Upper lobe of right lung (tissue), 1 donor: ENCODE results near the gene TMEM123. TPM values are rescaled to one million over a fixed set of nuclear protein-coding genes. Genes with fewer than 3 reads are reported as not detected.

ENCODE experiments used
- ATAC-seq: fragments of 200-7000 bp; cut with Tn5 transposase; one replicate; pipeline ENCODE4 v1.9.1; 2020; ENCODE audit warnings: mild to moderate bottlenecking, moderate library complexity
- DNase-seq: peaks from one replicate; pipeline ENCODE4 v3.0.0-alpha.2; 2020
- H3K27ac ChIP-seq: fragments of 200-600 bp; one replicate; pipeline ENCODE4 v1.8.0; 2022
- H3K27me3 ChIP-seq: fragments of 200-600 bp; one replicate; pipeline ENCODE4 v1.8.0; 2022; ENCODE audit warnings: mild to moderate bottlenecking
- H3K36me3 ChIP-seq: fragments of 200-600 bp; one replicate; pipeline ENCODE4 v1.8.0; 2022
- H3K4me1 ChIP-seq: fragments of 200-600 bp; one replicate; pipeline ENCODE4 v1.8.0; 2022
- H3K4me3 ChIP-seq: fragments of 200-600 bp; one replicate; pipeline ENCODE4 v1.8.0; 2022; ENCODE audit warnings: mild to moderate bottlenecking
- H3K9me3 ChIP-seq: fragments of 200-600 bp; one replicate; pipeline ENCODE4 v1.8.0; 2022
- intact Hi-C: fragments of 100-400 bp; cut with DNase I; formaldehyde crosslinking; loops from one replicate; pipeline ENCODE4 v1.11.0; 2022
- total RNA-seq: library from RNA; stranded (reverse); fragmentation: NEBNext Ultra II Directional; extraction: Animal tissue kit (Norgen Biotek cat#: 25700); gene quantifications from one replicate; pipeline ENCODE4 v1.2.1, GENCODE V29; 2021
- TF ChIP-seq, protein P1 (sequence below): fragments of 200-600 bp; IDR thresholded peaks from one replicate; pipeline ENCODE4 v1.8.0; 2022; ENCODE audit warnings: antibody characterized with exemption
- donor health status: DM: no; HTN: yes; CAD: no; lungs with severe emphysema.

Gene TMEM123
- total RNA-seq, 1 donor from 2014 or later = 203 TPM

DNA sequence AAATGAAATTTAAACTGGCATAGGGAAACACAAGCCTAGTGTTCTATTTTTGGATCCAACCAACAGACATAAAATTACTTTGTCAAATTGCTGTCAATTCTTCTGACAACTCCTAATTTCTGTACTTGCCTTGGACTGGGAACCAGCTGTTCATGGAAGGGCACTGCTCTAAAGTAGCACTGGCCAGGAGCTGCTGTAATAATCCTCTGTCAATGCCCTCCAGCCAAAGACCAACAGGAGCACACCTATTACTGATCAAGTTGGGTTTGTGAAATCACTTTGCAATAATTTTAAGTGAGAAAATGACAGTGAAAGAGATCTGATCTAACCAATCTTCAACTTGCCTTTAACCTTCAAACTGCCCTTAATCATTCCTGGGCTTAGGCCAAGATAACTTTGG lies 18.9 kb upstream of the TMEM123 start:
- no peak for ATAC-seq
- intact Hi-C loops = no loop called here
- TF ChIP-seq, protein P1, sequence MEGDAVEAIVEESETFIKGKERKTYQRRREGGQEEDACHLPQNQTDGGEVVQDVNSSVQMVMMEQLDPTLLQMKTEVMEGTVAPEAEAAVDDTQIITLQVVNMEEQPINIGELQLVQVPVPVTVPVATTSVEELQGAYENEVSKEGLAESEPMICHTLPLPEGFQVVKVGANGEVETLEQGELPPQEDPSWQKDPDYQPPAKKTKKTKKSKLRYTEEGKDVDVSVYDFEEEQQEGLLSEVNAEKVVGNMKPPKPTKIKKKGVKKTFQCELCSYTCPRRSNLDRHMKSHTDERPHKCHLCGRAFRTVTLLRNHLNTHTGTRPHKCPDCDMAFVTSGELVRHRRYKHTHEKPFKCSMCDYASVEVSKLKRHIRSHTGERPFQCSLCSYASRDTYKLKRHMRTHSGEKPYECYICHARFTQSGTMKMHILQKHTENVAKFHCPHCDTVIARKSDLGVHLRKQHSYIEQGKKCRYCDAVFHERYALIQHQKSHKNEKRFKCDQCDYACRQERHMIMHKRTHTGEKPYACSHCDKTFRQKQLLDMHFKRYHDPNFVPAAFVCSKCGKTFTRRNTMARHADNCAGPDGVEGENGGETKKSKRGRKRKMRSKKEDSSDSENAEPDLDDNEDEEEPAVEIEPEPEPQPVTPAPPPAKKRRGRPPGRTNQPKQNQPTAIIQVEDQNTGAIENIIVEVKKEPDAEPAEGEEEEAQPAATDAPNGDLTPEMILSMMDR = no peak

DNA sequence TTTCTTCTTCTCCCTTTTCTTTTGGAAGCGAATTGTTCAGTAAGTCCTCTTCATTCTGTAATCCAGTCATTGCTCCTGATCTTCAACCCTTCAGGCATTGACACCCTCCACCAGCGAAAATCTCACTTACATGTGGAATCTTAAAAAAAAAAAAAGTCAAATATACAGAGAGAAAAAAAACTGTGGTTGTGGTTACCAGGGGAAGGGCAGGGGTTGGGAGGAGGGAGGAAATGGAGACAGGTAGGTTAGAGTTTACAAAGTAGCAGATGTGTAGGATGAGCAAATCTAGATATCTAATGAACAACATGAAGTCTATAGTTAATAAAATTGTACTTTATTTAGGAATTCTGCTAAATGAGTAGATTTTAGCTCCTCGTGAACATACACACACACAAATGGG lies 17.7 kb upstream of the TMEM123 start:
- intact Hi-C loops = no loop called here
- H3K9me3 ChIP-seq = no peaks in the 10 kb centered on the region

More for the DNA sequence above, 18.9 kb upstream of the TMEM123 start:
- Histone ChIP-seq H3K27me3 (no peaks in the 10 kb centered on the region), H3K27ac (no peak overlapping the region), H3K4me3 (no peak overlapping the region), H3K9me3 (no peaks in the 10 kb centered on the region), H3K36me3 (no peaks in the 10 kb centered on the region), H3K4me1 (peaks cover 24% of the 10 kb centered on the region)
- DNase-seq = no peak

DNA sequence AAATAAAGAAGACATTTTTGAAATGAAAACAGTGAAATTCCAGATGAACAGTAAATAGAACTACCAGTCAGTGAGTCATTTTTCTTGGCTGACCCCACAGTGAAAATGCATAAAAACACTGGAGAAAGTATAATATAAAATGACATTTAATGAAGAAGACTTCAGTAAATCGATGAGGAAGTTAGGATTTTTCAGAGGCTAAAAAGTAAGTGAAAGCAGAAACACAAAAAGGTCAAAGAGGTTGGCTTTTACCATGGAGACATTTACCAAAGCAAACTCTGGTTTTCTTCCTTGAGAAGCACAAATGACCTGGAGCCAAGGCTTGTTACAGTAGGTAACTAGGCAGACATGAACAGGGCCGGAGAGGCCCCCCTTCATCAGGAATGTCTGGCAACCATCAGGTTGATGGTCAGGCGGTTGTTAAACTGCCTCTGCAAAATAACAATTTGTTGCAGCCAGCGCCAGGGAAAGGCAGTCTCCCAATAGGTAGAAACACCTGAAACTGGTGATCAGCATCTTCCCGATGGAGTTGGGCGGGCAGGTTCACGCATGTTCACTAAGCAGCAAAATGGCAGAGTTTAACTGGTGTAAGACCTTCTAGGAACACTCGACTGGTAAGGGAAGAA lies 16.7 kb upstream of the TMEM123 start:
- Histone ChIP-seq H3K36me3 (no peaks in the 10 kb centered on the region), H3K27ac (no peak overlapping the region), H3K4me1 (peaks cover 24% of the 10 kb centered on the region), H3K27me3 (no peaks in the 10 kb centered on the region), H3K4me3 (no peak overlapping the region), H3K9me3 (no peaks in the 10 kb centered on the region)
- ATAC-seq (no peak), DNase-seq (no peak)
- TF ChIP-seq, protein P1 = no peak
- intact Hi-C loops = no loop called here

More for the DNA sequence above, 17.7 kb upstream of the TMEM123 start:
- no peaks in the 10 kb centered on the region for H3K36me3 ChIP-seq
- no peaks in the 10 kb centered on the region for H3K27me3 ChIP-seq
- peaks cover 24% of the 10 kb centered on the region for H3K4me1 ChIP-seq
- TF ChIP-seq, protein P1 = no peak
- no peak overlapping the region for H3K27ac ChIP-seq
- ATAC-seq (no peak), DNase-seq (no peak)
- no peak overlapping the region for H3K4me3 ChIP-seq

DNA sequence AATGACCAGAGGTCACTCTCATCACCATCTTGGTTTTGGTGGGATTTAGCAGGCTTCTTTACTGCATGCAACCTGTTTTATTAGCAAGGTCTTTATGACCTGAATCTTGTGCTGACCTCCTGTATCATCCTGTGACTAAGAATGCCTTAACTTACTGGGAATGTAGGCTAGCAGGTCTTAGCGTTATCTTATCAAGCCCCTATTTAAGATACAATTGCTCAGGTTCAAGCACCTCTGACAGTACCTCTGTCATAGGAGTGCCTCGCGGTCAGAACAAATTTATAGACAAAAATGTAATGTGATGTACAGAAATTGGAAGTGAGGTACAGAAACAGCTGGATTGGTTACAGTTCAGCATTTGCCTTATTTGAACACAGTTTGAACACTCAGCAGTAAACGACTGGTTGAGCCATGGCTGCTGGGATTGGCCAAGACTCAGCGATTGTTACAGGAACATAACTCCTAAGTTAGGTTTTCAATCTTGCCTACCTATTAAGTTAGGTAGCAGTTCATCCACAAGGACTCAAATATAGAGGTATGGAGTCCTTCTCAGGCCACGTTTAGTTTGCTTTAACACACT lies 16.1 kb upstream of the TMEM123 start:
- H3K4me1 ChIP-seq = peaks cover 24% of the 10 kb centered on the region
- intact Hi-C loops = no loop called here
- H3K27ac ChIP-seq = no peak overlapping the region
- TF ChIP-seq, protein P1 = no peak
- H3K27me3 ChIP-seq = no peaks in the 10 kb centered on the region
- no peaks in the 10 kb centered on the region for H3K9me3 ChIP-seq
- DNase-seq (no peak), ATAC-seq (no peak)
- no peak overlapping the region for H3K4me3 ChIP-seq
- H3K36me3 ChIP-seq = no peaks in the 10 kb centered on the region

DNA sequence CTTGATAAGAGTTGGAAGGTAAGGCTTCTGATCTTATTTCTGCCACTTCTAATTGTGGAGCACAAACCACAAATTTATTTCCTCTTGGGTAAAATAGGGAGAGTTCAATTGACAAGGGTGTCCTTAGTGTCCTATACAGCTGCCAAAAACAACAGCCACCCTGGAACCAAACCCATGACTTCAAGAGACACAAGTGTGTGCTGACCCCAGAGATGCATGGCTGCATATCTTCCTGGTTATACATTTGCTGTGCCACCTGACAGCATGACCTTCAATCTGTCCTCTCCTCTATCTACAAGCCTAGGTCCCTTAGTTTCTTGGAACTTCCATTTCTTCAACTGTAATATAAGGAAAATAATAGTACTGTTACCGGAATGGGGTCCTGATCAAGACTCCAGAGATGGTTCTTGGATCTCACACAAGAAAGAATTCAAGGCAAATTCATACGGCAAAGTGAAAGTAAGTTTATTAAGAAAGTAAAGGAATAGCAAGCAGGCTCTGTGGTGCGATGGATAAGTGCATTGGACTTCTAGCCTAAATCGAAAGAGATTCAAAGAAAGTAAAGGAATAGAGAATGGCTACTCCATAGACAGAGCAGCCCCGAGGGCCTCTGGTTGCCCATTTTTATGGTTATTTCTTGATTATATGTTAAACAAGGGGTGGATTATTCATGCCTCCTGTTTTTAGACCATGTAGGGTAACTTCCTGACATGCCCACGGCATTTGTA lies 15.5 kb upstream of the TMEM123 start:
- Histone ChIP-seq H3K36me3 (no peaks in the 10 kb centered on the region), H3K27me3 (no peaks in the 10 kb centered on the region), H3K9me3 (no peaks in the 10 kb centered on the region), H3K27ac (no peak overlapping the region), H3K4me1 (peaks cover 24% of the 10 kb centered on the region), H3K4me3 (no peak overlapping the region)
- TF ChIP-seq, protein P1 = no peak
- ATAC-seq (no peak), DNase-seq (no peak)
- intact Hi-C loops = no loop called here
